Activated CD4-positive, alpha-beta T cell treated with anti-CD3 and anti-CD28 coated beads, Interleukin-2, Interleukin-6, amounts not matched to agents 100 ng/mL and 50 ng/mL, durations not matched to agents 16 hours and 8 hours (primary cell): ENCODE measurements around the gene MAML1.

Experiments used
- DNase-seq: peaks from one replicate; pipeline ENCODE4 v3.0.0-alpha.2; 2020

Gene MAML1

DNA sequence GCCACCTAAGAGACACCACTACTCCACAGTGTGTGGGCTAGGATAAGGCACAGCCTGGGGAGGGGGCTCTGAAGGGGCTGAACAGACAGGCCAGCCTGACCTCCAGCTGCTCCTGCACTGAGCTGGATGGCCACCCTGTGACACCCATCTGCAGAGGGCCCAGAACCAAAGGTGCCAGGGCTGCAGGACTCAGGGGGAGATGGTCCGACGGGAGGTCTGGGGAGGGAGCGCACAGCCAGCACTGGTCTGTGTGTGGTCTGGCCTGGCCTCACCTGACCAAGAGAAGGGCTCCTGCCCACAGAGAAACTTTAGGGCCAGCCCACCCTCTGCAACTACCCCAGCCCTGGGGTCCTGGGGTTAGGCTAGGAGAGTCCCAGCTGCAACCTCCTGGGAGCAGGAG is 62.0 kb downstream of the MAML1 start:
- DNase-seq, result no peak

- no peak for DNase-seq
These were observed 62.6 kb downstream of the MAML1 start for GRCh38 chr5:179795049-179795862.

DNA sequence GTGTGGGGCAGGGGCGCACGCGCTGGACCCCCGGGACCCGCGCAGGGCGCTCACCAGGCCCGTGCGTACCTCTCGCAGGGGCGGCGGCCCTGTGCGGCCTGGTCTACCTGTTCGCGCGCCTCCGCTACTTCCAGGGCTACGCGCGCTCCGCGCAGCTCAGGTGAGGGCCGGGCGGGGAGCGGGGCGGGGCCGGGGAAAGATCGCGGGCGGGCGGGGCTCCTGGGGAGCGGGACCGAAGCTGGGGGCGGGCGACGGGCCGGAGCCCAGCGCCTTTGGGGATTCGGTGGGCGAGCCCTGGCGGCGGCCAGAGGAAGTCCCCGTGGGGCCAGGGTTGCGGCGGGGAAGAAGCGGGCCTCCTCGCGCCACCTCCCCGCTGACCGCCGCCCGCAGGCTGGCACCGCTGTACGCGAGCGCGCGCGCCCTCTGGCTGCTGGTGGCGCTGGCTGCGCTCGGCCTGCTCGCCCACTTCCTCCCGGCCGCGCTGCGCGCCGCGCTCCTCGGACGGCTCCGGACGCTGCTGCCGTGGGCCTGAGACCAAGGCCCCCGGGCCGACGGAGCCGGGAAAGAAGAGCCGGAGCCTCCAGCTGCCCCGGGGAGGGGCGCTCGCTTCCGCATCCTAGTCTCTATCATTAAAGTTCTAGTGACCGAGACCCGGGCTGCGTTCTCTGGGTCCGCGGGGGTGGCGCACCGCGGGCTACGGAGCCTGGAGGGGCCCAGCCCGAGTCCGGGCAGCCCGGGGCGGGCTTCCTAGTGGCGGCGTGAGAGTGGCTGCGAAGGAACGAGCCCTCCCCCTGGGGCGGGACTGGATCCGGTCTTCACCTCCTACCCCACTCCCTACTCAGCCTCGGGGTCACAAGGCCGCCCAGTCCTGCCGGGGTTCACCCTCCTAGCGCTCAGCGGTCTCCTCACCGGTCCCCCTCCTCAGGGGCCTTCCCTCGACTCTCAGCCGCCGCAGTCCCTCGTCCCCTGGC is 63.5 kb downstream of the MAML1 start:
- DNase-seq, result peak; percentile 75

DNA sequence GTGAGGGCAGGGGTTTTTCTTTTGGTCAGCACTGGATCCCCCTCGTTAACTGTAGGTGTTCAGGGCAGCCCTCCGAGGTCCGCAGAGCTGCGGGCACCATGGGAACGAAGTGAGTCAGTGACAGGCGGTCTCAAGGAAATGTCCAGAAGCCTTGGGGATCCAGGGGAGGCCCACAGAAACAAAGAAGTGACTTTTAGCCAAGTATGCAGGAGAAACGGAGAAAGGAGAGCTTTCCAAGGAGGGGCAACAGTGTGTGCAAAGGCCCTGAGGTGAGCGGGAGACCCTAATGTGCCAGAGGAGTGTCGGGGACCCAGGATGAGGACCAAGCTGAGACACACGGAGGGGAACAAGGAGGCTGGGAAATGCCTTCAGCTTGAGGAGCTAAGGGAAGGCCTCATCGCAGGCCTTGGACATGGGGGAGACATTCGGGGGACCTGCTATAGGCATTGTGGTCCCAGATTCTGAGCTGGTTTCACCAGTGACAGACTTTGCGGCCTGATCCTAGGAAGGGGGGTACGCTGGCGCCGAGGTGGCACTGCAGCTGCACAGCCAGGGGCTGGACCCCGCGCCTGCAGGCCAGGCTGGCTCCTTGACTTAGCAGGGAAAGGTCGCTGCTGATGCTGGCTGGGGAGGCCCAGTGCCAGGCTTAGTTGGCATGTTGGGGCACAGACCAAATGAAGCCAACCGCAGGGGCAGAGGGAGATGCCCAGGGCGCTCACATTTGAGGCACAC is 64.4 kb downstream of the MAML1 start:
- no peak for DNase-seq

DNA sequence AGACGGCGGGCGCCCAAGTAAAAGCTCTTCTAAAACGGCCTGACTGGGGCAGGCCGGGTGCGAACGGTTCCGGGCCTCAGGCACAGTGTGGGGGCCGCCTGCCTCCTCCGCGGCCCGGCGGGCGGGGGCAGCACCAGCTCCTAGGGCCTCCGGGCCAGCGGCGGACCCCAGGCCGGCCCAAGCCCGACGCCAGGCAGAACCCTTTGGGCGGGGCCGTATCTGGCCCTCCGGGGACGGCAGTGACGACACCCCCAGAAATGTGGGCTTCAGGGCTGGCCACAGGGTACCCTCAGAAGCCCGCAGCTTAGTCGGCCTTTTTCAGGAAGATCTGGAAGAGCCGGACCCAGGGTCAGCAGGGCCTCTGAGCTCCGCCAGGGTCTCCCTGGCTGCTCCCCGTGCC is 65.1 kb downstream of the MAML1 start:
- DNase-seq, result no peak

GRCh38 chr5:179798144-179798770 is 65.6 kb downstream of the MAML1 start:
- DNase-seq, result no peak

DNA sequence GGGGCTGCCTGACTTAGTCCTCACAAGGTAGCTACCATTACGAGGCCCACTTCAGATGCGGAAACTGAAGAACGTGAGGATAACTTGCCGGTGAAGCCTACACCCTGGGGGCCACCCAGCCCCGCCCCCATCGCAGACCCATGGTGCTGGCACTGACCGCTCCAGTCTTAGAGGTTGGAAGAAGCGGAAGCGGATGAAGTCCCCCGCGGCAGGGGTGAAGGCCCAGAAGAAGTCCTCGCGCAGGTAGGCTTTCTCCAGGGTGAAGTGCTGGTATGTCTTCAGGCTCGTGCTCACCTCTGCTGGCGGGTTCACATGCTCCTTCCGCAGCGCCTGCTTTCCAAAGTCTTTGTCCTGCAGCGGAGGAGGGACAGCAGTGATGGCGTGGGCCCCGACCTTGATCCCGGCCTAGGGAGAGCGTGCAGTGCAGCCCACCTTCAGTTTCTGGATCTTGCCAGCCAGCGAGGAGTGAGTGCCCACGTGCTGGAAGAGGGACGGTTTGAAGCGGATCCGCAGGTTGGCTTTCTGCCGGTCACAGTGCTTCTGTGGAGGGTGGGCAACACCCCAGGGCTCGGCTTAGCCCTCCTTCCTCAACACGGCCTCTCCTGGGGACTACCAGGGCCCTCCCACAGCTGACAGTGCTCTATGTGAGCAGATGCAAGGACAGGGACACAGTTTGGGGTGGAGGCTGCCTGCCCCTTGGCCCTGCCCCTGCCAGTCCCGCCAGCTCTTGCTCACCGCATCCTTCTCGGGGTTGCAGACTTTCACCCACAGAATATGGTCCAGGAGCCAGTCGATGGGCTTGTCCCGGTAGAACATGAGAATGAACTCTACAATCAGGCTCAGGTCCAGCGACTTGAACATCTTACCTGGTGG is 66.4 kb downstream of the MAML1 start:
- DNase-seq, result no peak

DNA sequence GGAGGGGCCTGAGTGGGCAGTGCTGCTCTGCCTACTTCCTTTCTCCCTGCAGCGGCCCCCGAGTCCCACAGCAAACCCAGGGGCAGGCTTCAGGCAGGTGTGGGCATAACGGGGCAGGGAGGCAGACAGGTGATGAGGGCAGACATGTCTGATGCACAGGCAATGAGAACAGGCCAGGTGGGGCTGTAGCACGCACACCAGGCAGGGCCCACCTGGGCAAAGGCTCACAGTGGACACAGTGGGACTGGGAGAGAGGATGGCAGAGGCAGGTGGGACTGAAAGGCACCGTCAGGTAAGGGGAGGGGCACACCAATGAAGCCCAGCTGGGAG is 67.0 kb downstream of the MAML1 start:
- no peak for DNase-seq

GRCh38 chr5:179800071-179800695 is 67.6 kb downstream of the MAML1 start:
- DNase-seq, result no peak

DNA sequence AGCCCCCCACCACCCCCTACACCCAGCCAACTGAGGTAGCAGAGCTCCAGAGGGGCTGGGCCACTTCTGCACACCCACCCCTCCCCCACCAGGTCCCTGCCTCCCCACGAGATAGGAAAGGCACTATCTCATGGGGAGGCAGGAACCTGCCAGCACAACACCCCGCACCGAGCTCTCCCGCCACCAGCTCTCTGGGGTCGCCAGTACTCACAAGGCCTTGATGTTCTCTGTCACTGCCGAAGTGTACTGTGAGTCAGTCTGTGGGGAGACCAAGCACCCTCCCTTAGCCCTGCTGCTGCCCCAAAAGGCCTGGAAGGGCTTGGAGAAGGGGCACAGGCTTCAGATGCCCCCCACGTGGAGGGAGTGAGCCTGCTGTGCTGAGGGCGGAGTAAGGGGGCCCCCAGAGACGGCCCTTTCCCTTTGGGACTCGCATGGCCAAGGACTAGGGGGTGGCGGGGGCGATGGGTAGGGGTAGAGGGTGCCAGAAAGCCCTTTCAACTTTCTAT is 68.1 kb downstream of the MAML1 start:
- no peak for DNase-seq

- DNase-seq, result peak; percentile 88
These were observed 68.9 kb downstream of the MAML1 start for GRCh38 chr5:179801304-179802206.

- no peak for DNase-seq
These were observed 69.7 kb downstream of the MAML1 start for GRCh38 chr5:179802207-179802883.

DNA sequence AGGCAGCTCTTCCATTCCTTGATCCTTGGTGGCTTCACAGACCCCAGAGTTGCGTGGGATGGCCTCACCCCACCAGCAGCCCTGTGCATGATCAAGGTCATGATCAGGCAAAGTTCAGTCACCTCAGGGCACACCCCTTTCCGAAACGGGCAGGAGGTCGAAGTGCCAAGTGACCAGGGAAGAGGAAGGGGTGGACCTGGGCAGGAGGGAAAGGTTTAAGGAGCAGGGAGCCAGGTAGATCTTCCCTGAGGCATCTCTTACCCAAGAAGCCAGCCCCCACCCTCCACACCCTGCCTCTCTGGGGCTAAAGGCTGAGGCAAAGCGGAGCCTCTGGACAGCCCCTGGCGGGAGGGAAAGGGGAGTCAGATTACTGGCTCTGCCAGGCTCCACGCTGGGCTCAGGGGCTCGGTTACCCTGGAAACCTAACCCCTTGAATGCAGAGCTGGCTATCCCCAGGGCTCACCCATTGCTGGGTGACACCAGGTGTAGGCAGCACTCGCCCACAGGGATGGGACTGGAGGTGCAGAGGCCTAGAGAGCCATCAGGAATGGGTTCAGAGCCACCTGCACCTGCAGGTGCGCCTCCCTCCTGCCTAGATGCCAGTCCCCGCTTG is 70.4 kb downstream of the MAML1 start:
- no peak for DNase-seq

GRCh38 chr5:179803651-179804554 is 71.3 kb downstream of the MAML1 start:
- DNase-seq, result peak; percentile 57

DNA sequence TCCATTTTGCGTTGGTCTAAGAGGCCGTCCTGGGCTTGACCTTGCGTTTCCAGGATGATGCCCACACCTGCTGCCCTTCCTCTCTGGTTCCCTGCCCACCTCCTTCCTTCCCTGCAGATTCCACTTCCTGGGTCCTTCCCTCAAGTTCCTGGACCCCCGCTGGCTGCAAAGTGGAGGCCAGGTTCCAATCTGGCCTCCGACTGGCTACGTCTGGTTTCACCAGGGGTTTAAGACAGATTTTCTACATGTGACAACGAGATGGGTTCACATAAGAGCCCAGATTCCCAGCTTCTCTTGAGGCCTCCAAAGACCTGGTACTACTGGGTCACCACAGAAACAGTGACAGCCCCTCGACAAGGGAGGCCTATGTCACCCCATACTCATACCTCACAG is 71.9 kb downstream of the MAML1 start:
- DNase-seq, result no peak

- DNase-seq, result no peak
These were observed 72.5 kb downstream of the MAML1 start for GRCh38 chr5:179805070-179805528.

- DNase-seq, result peak; percentile 60
These were observed 73.1 kb downstream of the MAML1 start for GRCh38 chr5:179805529-179806249.
